ENCODE data around the gene RRAS.

GRCh38 chr19:49672131-49672919, 32.4 kb upstream of the RRAS start:
- TF ChIP-seq CTCF (IDR thresholded peaks at IDR 0.05) = peak; percentile 75 to 91 (median 82)
- no peak for TF ChIP-seq POLR2A (IDR thresholded peaks at IDR 0.05)

All from esophagus squamous epithelium (tissue), 4 donors.